Hematopoietic multipotent progenitor cell treated with erythropoietin and hydrocortisone succinate and interleukin-3 and kit ligand, for 8 days (in vitro differentiated cells): ENCODE data around the gene NMBR.
A peak's percentile ranks its signal among the peaks of the same experiment; 100 is the strongest.
"Not testable (repeated sequence)": the region's sequence is repeated elsewhere in the genome, so short reads cannot be mapped to it uniquely, and the experiment has no call there.

Experiments used
- DNase-seq: peaks from one replicate; pipeline ENCODE4 v3.0.0-alpha.2; 2015

Gene NMBR

GRCh38 chr6:142154336-142154735 lies 7.4 kb upstream of the NMBR start:
- DNase-seq: no peak

GRCh38 chr6:142153196-142153595 lies 6.3 kb upstream of the NMBR start:
- no peak for DNase-seq

GRCh38 chr6:142152746-142153145 lies 5.8 kb upstream of the NMBR start:
- no peak for DNase-seq

DNA sequence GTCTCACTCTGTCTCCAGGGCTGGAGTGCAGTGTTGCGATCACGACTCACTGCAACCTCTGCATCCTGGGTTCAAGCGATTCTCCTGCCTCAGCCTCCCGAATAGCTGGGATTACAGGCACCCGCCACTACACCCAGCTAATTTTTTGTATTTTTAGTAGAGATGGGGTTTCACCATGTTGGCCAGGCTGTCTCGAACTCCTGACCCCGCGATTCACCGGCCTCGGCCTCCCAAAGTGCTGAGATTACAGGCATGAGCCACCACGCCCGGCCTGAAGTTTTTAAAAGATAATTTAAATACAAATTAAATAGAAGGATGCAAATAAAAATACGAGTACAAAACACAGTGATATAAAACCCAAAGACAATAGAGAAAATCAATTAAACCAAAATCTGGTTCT lies 5.4 kb downstream of the NMBR start:
- not testable (repeated sequence) for DNase-seq

DNA sequence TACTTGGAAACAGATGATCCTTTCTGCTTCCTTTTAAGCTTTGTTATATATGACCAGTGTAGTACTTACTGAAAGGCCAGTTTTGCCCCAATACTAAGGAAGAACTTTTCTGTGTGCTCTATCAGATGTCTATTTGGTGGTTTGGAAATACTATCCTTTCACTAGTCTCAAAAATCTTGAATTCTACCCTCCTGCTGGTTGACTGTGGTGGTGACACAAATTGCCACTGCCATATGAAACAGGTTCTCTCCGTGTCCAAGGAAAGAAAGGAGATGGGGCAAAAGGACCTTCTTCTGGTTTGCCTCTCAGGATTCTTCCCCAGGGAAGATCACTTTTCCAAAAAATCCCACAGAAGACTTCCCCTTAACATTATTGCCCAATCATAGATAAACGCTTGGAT lies 8.0 kb downstream of the NMBR start:
- no peak for DNase-seq

GRCh38 chr6:142132625-142133024 lies 14.3 kb downstream of the NMBR start, which contains the start of gene GJE1:
GJE1 (plus strand) TSS chr6:142132925; CDS start chr6:142133159, 234 bp downstream.
- DNase-seq: no peak

- no peak for DNase-seq
These were observed 16.1 kb downstream of the NMBR start for GRCh38 chr6:142130814-142131213.

DNA sequence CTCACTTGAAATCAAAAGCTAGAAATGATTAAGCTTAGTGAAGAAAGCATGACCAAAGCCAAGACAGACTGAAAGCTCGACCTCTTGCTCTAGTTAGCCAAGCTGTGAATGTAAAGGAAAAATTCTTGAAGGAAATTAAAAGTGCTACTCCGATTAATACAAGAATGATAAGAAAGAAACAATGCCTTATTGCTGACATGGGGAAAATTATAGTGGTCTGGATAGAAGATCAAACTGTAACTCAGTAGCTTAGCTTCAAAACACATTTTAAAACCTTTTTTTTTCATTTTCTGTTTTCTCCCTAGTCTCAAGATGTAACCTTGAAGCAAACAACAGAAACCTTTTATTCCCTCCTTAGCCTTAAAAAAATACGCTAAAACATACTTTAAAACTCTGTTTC lies 25.6 kb downstream of the NMBR start:
- no peak for DNase-seq

GRCh38 chr6:142118925-142119324 lies 28.0 kb downstream of the NMBR start:
- DNase-seq: no peak

GRCh38 chr6:142118328-142118727 lies 28.6 kb downstream of the NMBR start:
- DNase-seq: no peak

DNA sequence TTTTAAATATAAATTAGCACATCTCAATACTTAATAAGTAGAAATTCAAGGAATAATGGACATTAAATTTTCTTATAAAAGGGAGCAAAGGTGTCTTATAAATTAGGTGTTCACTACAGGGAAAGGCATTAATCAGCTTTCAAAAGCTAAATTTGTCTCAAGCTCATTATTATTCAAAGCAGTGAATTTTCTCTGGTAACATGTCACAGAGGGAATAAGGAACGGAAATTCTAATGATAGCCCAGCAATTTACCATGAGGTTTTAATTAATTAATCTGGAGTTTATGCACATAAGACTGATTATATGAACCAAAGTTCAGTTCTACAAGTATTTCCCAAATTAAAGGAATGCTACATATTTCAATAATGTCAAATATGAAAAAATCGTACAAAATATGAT lies 29.6 kb downstream of the NMBR start:
- no peak for DNase-seq

DNA sequence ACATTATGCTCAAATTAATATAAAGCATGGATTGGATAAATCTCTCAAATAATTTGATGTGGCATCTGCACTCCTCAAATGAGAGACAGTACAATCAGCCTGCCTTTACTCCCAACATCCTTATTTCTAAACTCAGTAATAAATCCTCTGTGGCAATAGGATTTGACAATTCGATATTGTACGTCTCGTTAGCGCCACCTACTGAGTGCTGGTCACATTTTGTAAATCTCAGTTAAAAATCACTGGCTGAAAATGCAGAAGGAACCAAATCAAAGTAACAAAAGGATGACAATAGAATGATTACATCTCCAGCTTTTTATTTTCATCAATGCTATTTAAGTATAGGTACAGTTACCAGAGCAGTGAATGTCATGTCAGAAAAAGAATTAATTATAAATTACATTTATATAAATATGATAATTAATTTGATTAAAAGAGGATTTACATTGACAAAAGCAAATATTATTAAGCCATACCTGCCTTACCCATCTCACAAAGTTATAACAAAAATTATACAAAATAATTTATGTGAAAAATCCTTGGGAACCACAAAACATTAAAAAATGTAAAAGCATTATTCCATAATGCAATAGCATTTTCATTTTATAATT lies 34.4 kb downstream of the NMBR start:
- DNase-seq: peak; percentile 71

GRCh38 chr6:142110820-142111219 lies 36.1 kb downstream of the NMBR start:
- not testable (repeated sequence) for DNase-seq

GRCh38 chr6:142104820-142105219 lies 42.1 kb downstream of the NMBR start:
- not testable (repeated sequence) for DNase-seq

GRCh38 chr6:142088858-142089216 lies 58.1 kb downstream of the NMBR start:
- DNase-seq: no peak

DNA sequence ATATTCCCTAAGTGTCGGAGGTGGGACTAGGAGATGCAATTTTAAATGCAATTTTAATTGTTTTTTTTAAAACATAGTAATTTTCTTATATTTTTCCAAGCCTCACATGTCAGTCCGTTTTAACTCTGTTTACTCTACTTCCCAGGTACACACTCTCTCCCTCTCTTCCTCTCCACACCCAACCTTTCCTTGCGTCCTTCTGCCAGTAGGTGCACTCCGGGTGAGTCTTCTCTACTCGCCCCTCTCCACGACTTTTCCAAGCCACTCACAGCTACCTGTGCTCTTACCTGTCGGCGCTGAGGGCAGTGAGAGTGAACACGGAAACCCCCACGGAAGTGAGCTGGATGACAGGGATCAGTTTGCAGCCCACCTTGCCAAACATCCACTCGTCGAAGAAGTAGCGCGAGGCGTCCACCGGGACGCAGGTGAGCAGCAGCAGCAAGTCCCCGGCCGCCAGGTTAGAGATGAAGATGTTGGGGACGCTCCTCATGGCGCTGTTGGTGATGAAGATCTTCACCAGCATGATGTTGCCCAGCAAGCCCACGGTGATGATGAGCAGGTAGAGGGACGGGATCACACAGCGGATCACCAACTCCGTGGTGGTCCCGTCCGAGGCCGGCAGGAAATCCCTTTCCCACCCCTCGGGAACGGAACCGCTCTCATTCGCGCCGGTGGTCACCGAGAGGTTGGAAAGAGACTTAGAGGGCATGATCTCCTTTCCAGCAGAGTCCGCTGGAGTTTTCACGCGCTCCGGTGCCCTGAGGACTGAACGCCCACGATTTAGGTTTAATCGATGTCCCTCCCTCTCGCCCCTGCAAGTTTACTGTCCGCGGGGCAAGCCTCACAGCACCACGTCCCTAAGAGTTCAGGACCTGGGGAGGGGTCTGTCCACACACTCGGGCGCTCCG lies 58.7 kb downstream of the NMBR start:
- DNase-seq: no peak

DNA sequence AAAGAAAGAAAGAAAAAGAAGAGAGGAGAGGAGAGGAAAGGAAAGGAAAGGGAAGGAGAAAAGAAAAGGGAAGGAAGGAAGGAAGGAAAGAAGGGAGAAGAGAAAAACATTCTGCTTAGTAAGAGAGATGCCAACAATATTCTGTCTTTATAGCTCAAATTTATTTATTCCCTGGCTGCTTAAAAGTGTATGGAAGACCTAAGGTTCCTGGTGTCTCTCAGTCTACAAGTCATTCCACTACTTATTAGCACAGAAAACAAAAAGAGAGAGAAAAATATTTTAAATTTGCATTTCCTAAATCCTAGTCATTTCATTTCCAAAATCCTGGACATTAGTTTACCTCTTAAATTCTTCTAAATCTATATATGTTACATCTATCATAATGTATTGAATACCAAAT lies 67.8 kb downstream of the NMBR start:
- no peak for DNase-seq

DNA sequence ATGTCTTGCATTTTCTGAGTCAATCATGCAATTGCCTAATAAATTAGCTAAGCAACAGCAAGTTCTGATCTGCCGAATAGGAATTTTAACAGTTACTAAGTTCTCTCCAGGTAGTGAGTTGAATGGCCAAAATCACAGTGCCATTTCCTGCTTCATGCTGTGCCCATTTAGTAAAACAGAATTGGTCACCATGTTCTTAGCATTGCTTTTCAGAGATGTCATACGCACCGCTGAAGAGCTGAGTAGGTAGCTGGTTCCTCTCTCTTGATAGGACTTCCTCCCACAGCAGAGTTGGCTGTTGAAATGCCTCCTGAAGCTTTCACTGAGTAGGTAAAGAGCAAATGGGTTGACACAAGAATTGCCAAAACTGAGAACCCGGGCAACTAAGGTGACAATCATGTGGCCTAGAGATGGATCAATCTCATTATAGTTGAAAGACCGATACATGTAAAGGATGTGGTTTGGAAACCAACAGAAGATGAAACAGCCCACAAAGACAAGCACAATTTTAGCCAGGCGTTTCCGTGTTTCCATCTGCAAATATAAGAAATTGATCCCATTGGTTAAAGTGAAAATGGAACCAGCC lies 71.3 kb downstream of the NMBR start:
- DNase-seq: no peak

DNA sequence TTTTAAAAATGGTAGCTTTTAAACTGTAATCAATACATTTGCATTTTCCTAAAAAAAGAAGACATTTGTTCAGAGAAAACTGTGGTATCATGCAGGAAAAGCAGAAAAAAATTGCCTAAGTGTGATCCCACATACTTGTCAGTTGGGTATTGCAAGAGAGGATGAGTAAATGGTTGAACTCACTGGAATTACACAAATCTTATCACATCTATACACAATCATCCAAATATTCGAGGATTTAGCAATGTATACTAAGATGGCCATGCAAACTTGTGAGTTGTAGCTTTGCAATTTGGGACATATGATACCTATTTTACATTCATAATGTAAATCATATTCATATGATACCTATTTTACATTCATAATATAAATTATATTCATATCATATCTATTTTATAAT lies 72.4 kb downstream of the NMBR start:
- no peak for DNase-seq

- DNase-seq: no peak
These were observed 74.9 kb downstream of the NMBR start for GRCh38 chr6:142071981-142072380.

- no peak for DNase-seq
These were observed 78.5 kb downstream of the NMBR start for GRCh38 chr6:142068416-142068815.

DNA sequence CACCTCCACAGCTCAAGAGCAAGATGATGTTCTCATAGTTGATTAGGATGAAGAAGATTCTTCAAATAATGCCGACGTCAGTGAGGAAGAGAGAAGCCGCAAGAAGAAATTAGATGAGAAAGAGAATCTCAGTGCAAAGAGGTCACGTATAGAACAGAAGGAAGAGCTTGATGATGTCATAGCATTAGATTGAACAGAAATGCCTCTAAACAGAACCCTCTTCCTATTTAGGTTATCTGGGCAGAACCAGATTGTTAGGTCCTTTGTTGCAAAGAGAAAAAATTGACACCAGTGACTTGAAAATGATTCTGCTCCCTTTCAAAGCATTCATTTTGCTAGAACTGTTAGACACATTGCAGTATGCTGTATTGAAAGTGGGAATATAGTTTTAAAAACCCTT lies 84.1 kb downstream of the NMBR start:
- not testable (repeated sequence) for DNase-seq

DNA sequence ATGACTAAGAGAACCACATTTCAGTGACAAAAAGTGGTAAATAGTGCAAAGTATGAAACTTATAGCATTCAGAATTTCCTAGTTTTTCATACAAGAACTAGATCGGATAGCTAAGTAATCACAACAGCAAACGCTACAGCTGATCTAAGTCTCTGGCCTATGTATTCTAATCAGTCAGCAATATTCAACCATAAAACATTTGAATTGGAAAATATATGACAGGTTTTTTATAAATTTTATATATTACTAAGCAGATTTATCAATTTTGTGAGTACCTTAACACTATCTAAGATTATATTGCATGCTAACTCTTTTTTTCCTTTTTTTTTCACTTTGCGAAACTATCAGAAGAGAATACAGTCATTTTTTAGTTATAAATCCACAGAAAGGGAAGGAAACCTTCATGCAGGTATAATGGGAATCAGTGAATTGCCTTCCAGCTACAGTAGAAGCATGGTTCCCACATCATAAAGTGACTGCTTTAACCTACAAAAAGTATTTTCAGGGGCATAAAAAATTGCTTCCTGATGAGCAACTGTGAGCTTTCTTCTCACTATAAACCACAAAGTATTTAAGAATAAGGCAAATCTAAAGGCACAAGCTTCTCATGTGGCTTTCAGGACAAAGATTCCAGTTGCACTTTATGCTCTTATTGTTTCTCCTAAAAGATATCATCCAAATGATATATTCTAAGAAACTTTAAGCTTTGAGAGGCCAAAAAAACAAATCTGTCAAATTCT lies 88.2 kb downstream of the NMBR start:
- no peak for DNase-seq
